Measurements from ENCODE around the gene FOSL2.
"Not testable (repeated sequence)": the region's sequence is repeated elsewhere in the genome, so short reads cannot be mapped to it uniquely, and the experiment has no call there.

Gene FOSL2

GRCh38 chr2:28357948-28358667 lies 34.5 kb upstream of the FOSL2 start:
- DNase-seq, result no peak

GRCh38 chr2:28358668-28359201 lies 33.9 kb upstream of the FOSL2 start:
- DNase-seq, result no peak

GRCh38 chr2:28359222-28360057 lies 33.2 kb upstream of the FOSL2 start:
- no peak for DNase-seq

GRCh38 chr2:28360058-28360717 lies 32.5 kb upstream of the FOSL2 start:
- DNase-seq, result no peak

GRCh38 chr2:28360718-28361293 lies 31.9 kb upstream of the FOSL2 start:
- DNase-seq, result no peak

GRCh38 chr2:28361991-28362710 lies 30.5 kb upstream of the FOSL2 start:
- no peak for DNase-seq

GRCh38 chr2:28362991-28363521 lies 29.6 kb upstream of the FOSL2 start:
- DNase-seq, result no peak

GRCh38 chr2:28363686-28364280 lies 28.9 kb upstream of the FOSL2 start:
- no peak for DNase-seq

GRCh38 chr2:28364610-28365009 lies 28.0 kb upstream of the FOSL2 start:
- no peak for DNase-seq

- DNase-seq, result no peak
These were observed 27.5 kb upstream of the FOSL2 start for GRCh38 chr2:28365158-28365557.

- DNase-seq, result no peak
These were observed 26.5 kb upstream of the FOSL2 start for GRCh38 chr2:28366149-28366495.

- DNase-seq, result no peak
These were observed 26.0 kb upstream of the FOSL2 start for GRCh38 chr2:28366496-28367282.

- DNase-seq, result no peak
These were observed 24.8 kb upstream of the FOSL2 start for GRCh38 chr2:28367667-28368356.

- DNase-seq, result no peak
These were observed 24.3 kb upstream of the FOSL2 start for GRCh38 chr2:28368357-28368798.

GRCh38 chr2:28369358-28369757 lies 23.3 kb upstream of the FOSL2 start:
- DNase-seq, result no peak

GRCh38 chr2:28370354-28370753 lies 22.3 kb upstream of the FOSL2 start:
- DNase-seq, result no peak

GRCh38 chr2:28371728-28372127 lies 20.9 kb upstream of the FOSL2 start:
- DNase-seq, result not testable (repeated sequence)

- DNase-seq, result no peak
These were observed 18.8 kb upstream of the FOSL2 start for GRCh38 chr2:28373854-28374253.

GRCh38 chr2:28374331-28374730 lies 18.3 kb upstream of the FOSL2 start:
- DNase-seq, result no peak

- no peak for DNase-seq
These were observed 17.4 kb upstream of the FOSL2 start for GRCh38 chr2:28375236-28375635.

Measured in SHP77 treated with DMSO at 0.1 percent for 48 hours (cell line).